GM18505 (cell line): ENCODE results near the gene RIC8A.
"Not testable (repeated sequence)": the region's sequence is repeated elsewhere in the genome, so short reads cannot be mapped to it uniquely, and the experiment has no call there.

Source experiments
- ATAC-seq: cut with Tn5 transposase; IDR thresholded peaks from one replicate; pipeline ENCODE4 v1.9.1; 2021; ENCODE audit not compliant: unreplicated experiment
- POLR2A ChIP-seq: IDR thresholded peaks from 4 replicates; pipeline ENCODE4 v1.6.1; 2011; ENCODE audit warnings: borderline replicate concordance; ENCODE audit not compliant: insufficient read depth, insufficient read length; ENCODE audit errors: extremely low read depth

Gene RIC8A

GRCh38 chr11:218815-219593 lies 11.5 kb downstream of the RIC8A start:
- ATAC-seq: no peak
- no peak for TF ChIP-seq POLR2A

- ATAC-seq: not testable (repeated sequence)
Measured at GRCh38 chr11:220641-221215, 13.2 kb downstream of the RIC8A start.

GRCh38 chr11:221539-221938 lies 14.0 kb downstream of the RIC8A start:
- TF ChIP-seq POLR2A: no peak
- no peak for ATAC-seq

- ATAC-seq: no peak
- TF ChIP-seq POLR2A: no peak
Measured at GRCh38 chr11:221998-222789, 14.7 kb downstream of the RIC8A start.

- ATAC-seq: no peak
- no peak for TF ChIP-seq POLR2A
Measured at GRCh38 chr11:223026-223789, 15.7 kb downstream of the RIC8A start.

- ATAC-seq: no peak
- TF ChIP-seq POLR2A: no peak
Measured at GRCh38 chr11:223884-224283, 16.4 kb downstream of the RIC8A start.

- ATAC-seq: no peak
- TF ChIP-seq POLR2A: no peak
Measured at GRCh38 chr11:224424-224823, 16.9 kb downstream of the RIC8A start.

- ATAC-seq: no peak
- TF ChIP-seq POLR2A: no peak
Measured at GRCh38 chr11:225734-226453, 18.4 kb downstream of the RIC8A start.

GRCh38 chr11:227824-228379 lies 20.4 kb downstream of the RIC8A start:
- no peak for ATAC-seq
- TF ChIP-seq POLR2A: no peak

- no peak for ATAC-seq
- TF ChIP-seq POLR2A: no peak
Measured at GRCh38 chr11:230431-230830, 22.9 kb downstream of the RIC8A start.

GRCh38 chr11:232783-233565 lies 25.5 kb downstream of the RIC8A start:
- TF ChIP-seq POLR2A: no peak

GRCh38 chr11:235180-235579 lies 27.7 kb downstream of the RIC8A start:
- TF ChIP-seq POLR2A: no peak
- no peak for ATAC-seq

More at GRCh38 chr11:232783-233565, 25.5 kb downstream of the RIC8A start:
- no peak for ATAC-seq

DNA sequence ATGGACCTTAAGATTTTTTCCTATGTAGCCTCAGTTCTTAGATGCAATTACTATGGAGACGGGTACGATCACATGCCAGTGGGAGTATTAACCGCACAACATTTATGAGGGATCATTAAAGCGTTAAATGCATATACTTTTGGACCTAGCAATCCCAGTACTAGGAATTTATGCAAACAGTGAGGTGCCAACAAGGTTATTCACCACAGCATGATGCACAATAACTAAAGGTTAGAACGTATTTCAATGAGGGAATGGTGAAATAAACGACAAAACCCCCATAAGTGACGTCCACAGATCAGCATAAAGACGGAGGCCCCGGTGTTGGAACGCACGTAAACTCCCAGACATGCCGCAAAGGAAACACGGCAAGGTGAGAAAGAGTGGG lies 28.1 kb downstream of the RIC8A start:
- no peak for ATAC-seq
- TF ChIP-seq POLR2A: no peak
